ENCODE data around the gene FHOD1.

FHOD1 gene

GRCh38 chr16:67188323-67188722 is 59.0 kb downstream of the FHOD1 start:
- DNase-seq = no peak

GRCh38 chr16:67187175-67187890 is 59.9 kb downstream of the FHOD1 start:
- no peak for DNase-seq

GRCh38 chr16:67186550-67186950 is 60.7 kb downstream of the FHOD1 start:
- no peak for DNase-seq

- DNase-seq = no peak
These were observed 61.6 kb downstream of the FHOD1 start for GRCh38 chr16:67185651-67186134.

GRCh38 chr16:67184995-67185650 is 62.2 kb downstream of the FHOD1 start:
- peak; percentile 21 for DNase-seq

GRCh38 chr16:67184453-67184994 is 62.8 kb downstream of the FHOD1 start:
- DNase-seq = peak; percentile 31

- peak; percentile 88 for DNase-seq
These were observed 63.4 kb downstream of the FHOD1 start, which contains the start of gene MATCAP1 for GRCh38 chr16:67183627-67184452. Gene MATCAP1, minus strand, starts transcription at chr16:67183963. Its CDS starts 3,353 bp downstream, at chr16:67180610.

- DNase-seq = no peak
These were observed 64.0 kb downstream of the FHOD1 start for GRCh38 chr16:67183284-67183626.

GRCh38 chr16:67182288-67182687 is 65.0 kb downstream of the FHOD1 start:
- DNase-seq = no peak

- DNase-seq = no peak
These were observed 65.9 kb downstream of the FHOD1 start for GRCh38 chr16:67181346-67181745.

- no peak for DNase-seq
These were observed 67.1 kb downstream of the FHOD1 start for GRCh38 chr16:67180166-67180565.

- no peak for DNase-seq
These were observed 67.7 kb downstream of the FHOD1 start for GRCh38 chr16:67179421-67180080.

Measured in DMS79 (cell line).